K562 (cell line): Measurements from ENCODE around the gene CXCL14. TPM values are rescaled to one million over a fixed set of nuclear protein-coding genes. Genes with fewer than 3 reads are reported as not detected.
A peak's percentile ranks its signal among the peaks of the same experiment; 100 is the strongest.

Experiments used
- BRCA1 ChIP-seq, 2 experiments: fragments of 450-650 bp in 1 of 2; sonication (generic) in 1 of 2; formaldehyde crosslinking in 1 of 2; IDR thresholded peaks; 2 replicates each; pipeline versions ENCODE4 v1.5.0 to v1.6.1; 2017 to 2020; ENCODE audit warnings: mild to moderate bottlenecking in 1 of 2, missing genetic modification reagents in 1 of 2
- BRF2 ChIP-seq: IDR thresholded peaks from 3 replicates; pipeline ENCODE4 v1.6.1; 2011; ENCODE audit warnings: borderline replicate concordance, mild to moderate bottlenecking; ENCODE audit not compliant: insufficient read length, insufficient read depth
- E2F3 ChIP-seq: fragments of 250-450 bp; sonication (Bioruptor Pico); IDR thresholded peaks from 2 replicates; pipeline ENCODE4 v1.4.0; 2020; ENCODE audit warnings: mild to moderate bottlenecking
- GABPB1 ChIP-seq: sonication (generic); formaldehyde crosslinking; IDR thresholded peaks from 2 replicates; pipeline ENCODE4 v1.8.0; 2022; ENCODE audit warnings: mild to moderate bottlenecking, missing genetic modification reagents
- MAX ChIP-seq: sonication (generic); formaldehyde crosslinking; IDR thresholded peaks from 2 replicates; pipeline ENCODE4 v1.9.0; 2022; ENCODE audit warnings: mild to moderate bottlenecking, missing genetic modification reagents
- MED1 ChIP-seq: sonication (generic); formaldehyde crosslinking; IDR thresholded peaks from 2 replicates; pipeline ENCODE4 v1.8.1; 2023; ENCODE audit warnings: missing genetic modification reagents, borderline replicate concordance
- PHF20 ChIP-seq: fragments of 450-650 bp; IDR thresholded peaks from 2 replicates; pipeline ENCODE4 v1.6.1; 2018; ENCODE audit not compliant: partially characterized antibody
- POLR2AphosphoS2 ChIP-seq: IDR thresholded peaks from 2 replicates; pipeline ENCODE4 v1.6.1; 2012; ENCODE audit warnings: low read length, improper control_type of control experiment
- REST ChIP-seq, 2 experiments: fragments of 450-650 bp; formaldehyde crosslinking in 1 of 2; IDR thresholded peaks; 2 replicates each; pipeline versions ENCODE4 v1.4.0 to v1.6.1; 2014 to 2020; ENCODE audit warnings: mild to moderate bottlenecking in 2 of 2, borderline replicate concordance in 1 of 2, low read depth in 1 of 2
- SNAPC5 ChIP-seq: fragments of 250-450 bp; sonication (Bioruptor Pico); IDR thresholded peaks from 2 replicates; pipeline ENCODE4 v1.8.0; 2021; ENCODE audit warnings: moderate library complexity, mild to moderate bottlenecking, inconsistent platforms
- TCF7L2 ChIP-seq: fragments of 150-350 bp; IDR thresholded peaks from 2 replicates; pipeline ENCODE4 v1.6.1; 2016; ENCODE audit warnings: low read depth, mild to moderate bottlenecking, low read length, moderate library complexity
- ZNF41 ChIP-seq: fragments of 250-450 bp; sonication (Bioruptor Pico); conservative IDR thresholded peaks from 2 replicates; pipeline ENCODE4 v1.4.0; 2020; ENCODE audit warnings: mild to moderate bottlenecking
- polyA plus RNA-seq, 8 experiments: library from polyadenylated mRNA; depleted of rRNA in 4 of 8; stranded (reverse) in 5 of 8; unstranded in 3 of 8; fragments of >200 nt; fragmentation: Nextera tagmentation in 2 of 8; fragmentation: Illumina TruSeq in 1 of 8; extraction: Ambion mirVana in 2 of 8; extraction: Trizol in 1 of 8; gene quantifications; 2 replicates each; pipeline versions ENCODE4 v1.2.1 to v1.2.3, GENCODE V29; 2011 to 2014; ENCODE audit warnings: inconsistent platforms in 1 of 8, missing spikeins in 1 of 8
- total RNA-seq, 7 experiments: library from RNA; depleted of rRNA in 6 of 7; stranded (reverse); fragments of >200 nt in 6 of 7; fragmentation: Illumina TruSeq in 2 of 7; extraction: Trizol in 2 of 7; gene quantifications; 2 replicates each; pipeline versions ENCODE4 v1.2.1 to v1.2.3, GENCODE V29; 2011 to 2021; ENCODE audit warnings: low replicate concordance in 1 of 7

Gene CXCL14
- total and polyA plus RNA-seq, 9 of the 15 experiments (the other 6 are each of a cell fraction or from before 2014, with no cell fraction given), result not detected

GRCh38 chr5:135560858-135561257 lies 17.9 kb downstream of the CXCL14 start (continued):
- no peak for TF ChIP-seq E2F3 (CRISPR knock-in tag)
- peak; percentile 74 for TF ChIP-seq REST (IDR thresholded peaks at IDR 0.05; ENCODE audit: borderline replicate concordance)
- no peak for TF ChIP-seq REST (CRISPR knock-in tag; IDR thresholded peaks at IDR 0.05; ENCODE audit: low read depth)
- no peak for TF ChIP-seq BRCA1 (IDR thresholded peaks at IDR 0.05)
- no peak for TF ChIP-seq BRCA1 (CRISPR knock-in tag; IDR thresholded peaks at IDR 0.05)
- TF ChIP-seq ZNF41 (CRISPR knock-in tag), result no peak
- TF ChIP-seq SNAPC5 (CRISPR knock-in tag), result no peak
- no peak for TF ChIP-seq POLR2AphosphoS2
- TF ChIP-seq BRF2, result no peak
- peak; percentile 25; the same call in 1 of the 2 replicates for TF ChIP-seq MAX
- peak; percentile 30 for TF ChIP-seq PHF20
- no peak for TF ChIP-seq GABPB1
- no peak for TF ChIP-seq TCF7L2
- no peak for TF ChIP-seq MED1 (CRISPR knock-in tag)
